GM12878 (cell line): Measurements from ENCODE around the gene GABPB2. TPM values are rescaled to one million over a fixed set of nuclear protein-coding genes. Genes with fewer than 3 reads are reported as not detected.
A peak's percentile ranks its signal among the peaks of the same experiment; 100 is the strongest.

Experiments used
- CBFB ChIP-seq: IDR thresholded peaks from 2 replicates; pipeline ENCODE4 v1.6.1; 2016; ENCODE audit warnings: antibody characterized with exemption, low read depth
- CBX3 ChIP-seq: fragments of 200-600 bp; sonication (generic); IDR thresholded peaks from 2 replicates; pipeline ENCODE4 v1.6.1; 2016; ENCODE audit warnings: low read depth, borderline replicate concordance
- EGR1 ChIP-seq, 2 experiments: IDR thresholded peaks; 1 replicate in 1 of 2; 2 replicates in 1 of 2; pipeline ENCODE4 v1.6.1; 2011 to 2012; ENCODE audit warnings: low read depth in 2 of 2, low read length in 2 of 2, borderline replicate concordance in 1 of 2, mild to moderate bottlenecking in 1 of 2, moderate library complexity in 1 of 2
- EP300 ChIP-seq, 2 experiments: fragments of 150-350 bp in 1 of 2; IDR thresholded peaks; 2 replicates each; pipeline ENCODE4 v1.6.1; 2011 to 2012; ENCODE audit warnings: low read depth in 2 of 2, low read length in 2 of 2, borderline replicate concordance in 1 of 2, improper control_type of control experiment in 1 of 2, inconsistent platforms in 1 of 2; ENCODE audit not compliant: control insufficient read depth in 1 of 2
- FOXM1 ChIP-seq: IDR thresholded peaks from 2 replicates; pipeline ENCODE4 v1.6.1; 2012; ENCODE audit warnings: low read depth, mild to moderate bottlenecking, inconsistent platforms, low read length, moderate library complexity
- GABPA ChIP-seq: IDR thresholded peaks from 2 replicates; pipeline ENCODE4 v1.6.1; 2014; ENCODE audit warnings: antibody characterized with exemption, low read depth, mild to moderate bottlenecking, inconsistent platforms
- IKZF1 ChIP-seq: fragments of 450-650 bp; conservative IDR thresholded peaks from 2 replicates; pipeline ENCODE4 v1.6.1; 2017; ENCODE audit warnings: antibody characterized with exemption, mild to moderate bottlenecking
- MEF2A ChIP-seq: IDR thresholded peaks from 2 replicates; pipeline ENCODE4 v1.6.1; 2011; ENCODE audit warnings: low read depth, mild to moderate bottlenecking, low read length, moderate library complexity; ENCODE audit not compliant: insufficient read depth
- MXI1 ChIP-seq: fragments of 150-350 bp; IDR thresholded peaks from 2 replicates; pipeline ENCODE4 v1.6.1; 2011; ENCODE audit warnings: low read depth, mild to moderate bottlenecking, inconsistent platforms, low read length, improper control_type of control experiment
- NR2F1 ChIP-seq: fragments of 450-650 bp; conservative IDR thresholded peaks from 2 replicates; pipeline ENCODE4 v1.6.1; 2017; ENCODE audit warnings: mild to moderate bottlenecking
- RBBP5 ChIP-seq: fragments of 200-600 bp; sonication (generic); conservative IDR thresholded peaks from 2 replicates; pipeline ENCODE4 v1.6.1; 2016
- SREBF2 ChIP-seq: IDR thresholded peaks from 2 replicates; pipeline ENCODE4 v1.6.1; 2012; ENCODE audit warnings: mild to moderate bottlenecking, low read length
- SUZ12 ChIP-seq: fragments of 200-600 bp; sonication (generic); IDR thresholded peaks from one replicate; pipeline ENCODE4 v1.6.1; 2018; ENCODE audit warnings: antibody characterized with exemption, mild to moderate bottlenecking; ENCODE audit not compliant: unreplicated experiment
- TCF3 ChIP-seq: IDR thresholded peaks from 2 replicates; pipeline ENCODE4 v1.6.1; 2012; ENCODE audit warnings: low read depth, mild to moderate bottlenecking, low read length, borderline replicate concordance; ENCODE audit not compliant: insufficient read depth
- TCF7 ChIP-seq: IDR thresholded peaks from 2 replicates; pipeline ENCODE4 v1.6.1; 2014; ENCODE audit warnings: antibody characterized with exemption, borderline replicate concordance
- ZNF274 ChIP-seq: IDR thresholded peaks from one replicate; pipeline ENCODE4 v1.8.0; 2011; ENCODE audit not compliant: insufficient read length, insufficient read depth
- ZSCAN29 ChIP-seq: fragments of 450-650 bp; IDR thresholded peaks from 2 replicates; pipeline ENCODE4 v1.6.1; 2017; ENCODE audit warnings: mild to moderate bottlenecking, moderate library complexity
- polyA plus RNA-seq, 11 experiments: library from polyadenylated mRNA; depleted of rRNA in 4 of 11; unstranded in 6 of 11; stranded (reverse) in 5 of 11; fragments of >200 nt; fragmentation: Nextera tagmentation in 4 of 11; fragmentation: Illumina TruSeq in 1 of 11; extraction: Ambion mirVana in 4 of 11; extraction: Trizol in 1 of 11; gene quantifications; 1 replicate in 1 of 11; 2 replicates in 10 of 11; pipeline versions ENCODE4 v1.2.1 to v1.2.3, GENCODE V29; 2011 to 2016; ENCODE audit warnings: inconsistent platforms in 2 of 11, missing spikeins in 2 of 11, low read depth in 1 of 11
- total RNA-seq, 4 experiments: library from RNA; depleted of rRNA in 3 of 4; stranded (reverse); fragments of >200 nt in 3 of 4; fragmentation: Illumina TruSeq in 1 of 4; extraction: Trizol in 1 of 4; gene quantifications; 2 replicates each; pipeline versions ENCODE4 v1.2.1 to v1.2.3, GENCODE V29; 2013 to 2021
- TF ChIP-seq, protein P1 (sequence below): fragments of 450-650 bp; IDR thresholded peaks from 2 replicates; pipeline ENCODE4 v1.6.1; 2018; ENCODE audit warnings: borderline replicate concordance, mild to moderate bottlenecking; ENCODE audit not compliant: partially characterized antibody
- TF ChIP-seq, protein P2 (sequence below): fragments of 450-650 bp; IDR thresholded peaks from 2 replicates; pipeline ENCODE4 v1.6.1; 2017; ENCODE audit warnings: mild to moderate bottlenecking, moderate library complexity
- TF ChIP-seq, protein P3 (sequence below): IDR thresholded peaks from 2 replicates; pipeline ENCODE4 v1.6.1; 2012; ENCODE audit warnings: low read depth, low read length, improper control_type of control experiment
- TF ChIP-seq, protein P4 (sequence below): IDR thresholded peaks from 2 replicates; pipeline ENCODE4 v1.6.1; 2011; ENCODE audit warnings: borderline replicate concordance, low read depth, mild to moderate bottlenecking, moderate library complexity, mixed read lengths, low read length; ENCODE audit not compliant: insufficient read depth; ENCODE audit errors: extremely low read length

The GABPB2 gene
- total and polyA plus RNA-seq, 10 of the 15 experiments (the other 5 are each of a cell fraction or from before 2014, with no cell fraction given): 2.3 to 10.5 (median 6.9) TPM

DNA sequence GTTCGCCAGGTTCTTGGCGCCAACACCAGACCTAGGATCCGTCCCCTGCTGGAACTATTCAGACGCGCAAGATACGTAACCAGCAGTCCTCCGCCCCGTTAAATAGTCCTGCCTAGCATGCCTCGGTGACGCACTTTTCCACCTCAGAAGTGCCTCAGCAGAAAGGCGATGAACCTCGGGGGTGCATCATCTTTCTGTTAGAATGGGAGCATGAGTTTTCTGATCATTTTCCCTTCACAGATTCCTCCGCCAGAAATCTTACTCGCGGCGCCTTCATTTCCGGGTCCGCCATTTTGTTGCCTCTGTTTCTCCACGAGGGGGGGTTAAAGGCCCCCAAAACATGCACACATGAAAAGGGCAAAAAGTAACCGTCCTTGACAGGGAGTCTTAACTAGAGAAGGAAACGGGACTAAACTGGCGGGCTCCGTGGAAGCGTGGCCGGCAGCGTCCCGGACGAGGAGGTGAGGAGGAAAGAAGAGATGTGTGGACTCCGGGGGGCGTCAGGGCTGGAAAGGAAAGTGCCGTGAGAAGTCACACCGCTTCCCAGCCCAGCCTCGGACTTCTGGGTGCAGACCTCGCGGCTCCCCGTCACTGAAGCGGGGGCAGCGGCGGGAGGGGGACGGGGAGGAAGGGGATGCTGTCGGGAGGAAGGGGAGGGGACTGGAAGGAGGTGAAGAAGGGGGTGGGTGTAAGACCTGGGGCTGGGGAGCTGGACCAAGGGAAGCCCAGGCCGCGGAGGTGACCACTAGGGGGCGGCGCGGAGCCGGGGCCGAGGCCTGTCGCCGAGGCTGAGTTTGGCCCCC, at the start of gene GABPB2 (continued):
- TF ChIP-seq, protein P1, sequence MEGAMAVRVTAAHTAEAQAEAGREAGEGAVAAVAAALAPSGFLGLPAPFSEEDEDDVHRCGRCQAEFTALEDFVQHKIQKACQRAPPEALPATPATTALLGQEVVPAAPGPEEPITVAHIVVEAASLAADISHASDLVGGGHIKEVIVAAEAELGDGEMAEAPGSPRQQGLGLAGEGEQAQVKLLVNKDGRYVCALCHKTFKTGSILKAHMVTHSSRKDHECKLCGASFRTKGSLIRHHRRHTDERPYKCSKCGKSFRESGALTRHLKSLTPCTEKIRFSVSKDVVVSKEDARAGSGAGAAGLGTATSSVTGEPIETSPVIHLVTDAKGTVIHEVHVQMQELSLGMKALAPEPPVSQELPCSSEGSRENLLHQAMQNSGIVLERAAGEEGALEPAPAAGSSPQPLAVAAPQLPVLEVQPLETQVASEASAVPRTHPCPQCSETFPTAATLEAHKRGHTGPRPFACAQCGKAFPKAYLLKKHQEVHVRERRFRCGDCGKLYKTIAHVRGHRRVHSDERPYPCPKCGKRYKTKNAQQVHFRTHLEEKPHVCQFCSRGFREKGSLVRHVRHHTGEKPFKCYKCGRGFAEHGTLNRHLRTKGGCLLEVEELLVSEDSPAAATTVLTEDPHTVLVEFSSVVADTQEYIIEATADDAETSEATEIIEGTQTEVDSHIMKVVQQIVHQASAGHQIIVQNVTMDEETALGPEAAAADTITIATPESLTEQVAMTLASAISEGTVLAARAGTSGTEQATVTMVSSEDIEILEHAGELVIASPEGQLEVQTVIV: peak; percentile 94
- TF ChIP-seq MXI1: no peak; the same call in 1 of the 2 replicates
- peak; percentile 69; the same call in 1 of the 2 replicates for TF ChIP-seq TCF3
- peak; percentile 47; the same call in 1 of the 2 replicates for TF ChIP-seq NR2F1
- TF ChIP-seq IKZF1: peak; percentile 92
- TF ChIP-seq ZNF274: no peak
- TF ChIP-seq TCF7: peak; percentile 58; the same call in 1 of the 2 replicates
- TF ChIP-seq, protein P2, sequence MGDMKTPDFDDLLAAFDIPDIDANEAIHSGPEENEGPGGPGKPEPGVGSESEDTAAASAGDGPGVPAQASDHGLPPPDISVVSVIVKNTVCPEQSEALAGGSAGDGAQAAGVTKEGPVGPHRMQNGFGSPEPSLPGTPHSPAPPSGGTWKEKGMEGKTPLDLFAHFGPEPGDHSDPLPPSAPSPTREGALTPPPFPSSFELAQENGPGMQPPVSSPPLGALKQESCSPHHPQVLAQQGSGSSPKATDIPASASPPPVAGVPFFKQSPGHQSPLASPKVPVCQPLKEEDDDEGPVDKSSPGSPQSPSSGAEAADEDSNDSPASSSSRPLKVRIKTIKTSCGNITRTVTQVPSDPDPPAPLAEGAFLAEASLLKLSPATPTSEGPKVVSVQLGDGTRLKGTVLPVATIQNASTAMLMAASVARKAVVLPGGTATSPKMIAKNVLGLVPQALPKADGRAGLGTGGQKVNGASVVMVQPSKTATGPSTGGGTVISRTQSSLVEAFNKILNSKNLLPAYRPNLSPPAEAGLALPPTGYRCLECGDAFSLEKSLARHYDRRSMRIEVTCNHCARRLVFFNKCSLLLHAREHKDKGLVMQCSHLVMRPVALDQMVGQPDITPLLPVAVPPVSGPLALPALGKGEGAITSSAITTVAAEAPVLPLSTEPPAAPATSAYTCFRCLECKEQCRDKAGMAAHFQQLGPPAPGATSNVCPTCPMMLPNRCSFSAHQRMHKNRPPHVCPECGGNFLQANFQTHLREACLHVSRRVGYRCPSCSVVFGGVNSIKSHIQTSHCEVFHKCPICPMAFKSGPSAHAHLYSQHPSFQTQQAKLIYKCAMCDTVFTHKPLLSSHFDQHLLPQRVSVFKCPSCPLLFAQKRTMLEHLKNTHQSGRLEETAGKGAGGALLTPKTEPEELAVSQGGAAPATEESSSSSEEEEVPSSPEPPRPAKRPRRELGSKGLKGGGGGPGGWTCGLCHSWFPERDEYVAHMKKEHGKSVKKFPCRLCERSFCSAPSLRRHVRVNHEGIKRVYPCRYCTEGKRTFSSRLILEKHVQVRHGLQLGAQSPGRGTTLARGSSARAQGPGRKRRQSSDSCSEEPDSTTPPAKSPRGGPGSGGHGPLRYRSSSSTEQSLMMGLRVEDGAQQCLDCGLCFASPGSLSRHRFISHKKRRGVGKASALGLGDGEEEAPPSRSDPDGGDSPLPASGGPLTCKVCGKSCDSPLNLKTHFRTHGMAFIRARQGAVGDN: peak; percentile 69
- peak; percentile 77; the same call in 1 of the 2 replicates for TF ChIP-seq FOXM1
- no peak for TF ChIP-seq RBBP5
- TF ChIP-seq, protein P3, sequence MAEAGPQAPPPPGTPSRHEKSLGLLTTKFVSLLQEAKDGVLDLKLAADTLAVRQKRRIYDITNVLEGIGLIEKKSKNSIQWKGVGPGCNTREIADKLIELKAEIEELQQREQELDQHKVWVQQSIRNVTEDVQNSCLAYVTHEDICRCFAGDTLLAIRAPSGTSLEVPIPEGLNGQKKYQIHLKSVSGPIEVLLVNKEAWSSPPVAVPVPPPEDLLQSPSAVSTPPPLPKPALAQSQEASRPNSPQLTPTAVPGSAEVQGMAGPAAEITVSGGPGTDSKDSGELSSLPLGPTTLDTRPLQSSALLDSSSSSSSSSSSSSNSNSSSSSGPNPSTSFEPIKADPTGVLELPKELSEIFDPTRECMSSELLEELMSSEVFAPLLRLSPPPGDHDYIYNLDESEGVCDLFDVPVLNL: peak; percentile 82
- TF ChIP-seq, protein P4, sequence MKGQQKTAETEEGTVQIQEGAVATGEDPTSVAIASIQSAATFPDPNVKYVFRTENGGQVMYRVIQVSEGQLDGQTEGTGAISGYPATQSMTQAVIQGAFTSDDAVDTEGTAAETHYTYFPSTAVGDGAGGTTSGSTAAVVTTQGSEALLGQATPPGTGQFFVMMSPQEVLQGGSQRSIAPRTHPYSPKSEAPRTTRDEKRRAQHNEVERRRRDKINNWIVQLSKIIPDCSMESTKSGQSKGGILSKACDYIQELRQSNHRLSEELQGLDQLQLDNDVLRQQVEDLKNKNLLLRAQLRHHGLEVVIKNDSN: no peak
- peak in 1 of 2 experiments; percentile 75; a peak in 2 of 3 replicates for TF ChIP-seq EGR1 (IDR thresholded peaks at IDR 0.05; ENCODE audit: borderline replicate concordance in 1 of 2, low read depth in 2 of 2, low read length in 2 of 2)
- TF ChIP-seq EP300 (IDR thresholded peaks at IDR 0.05; ENCODE audit: borderline replicate concordance in 1 of 2, control insufficient read depth in 1 of 2, low read depth in 2 of 2, low read length in 2 of 2): no peak
- no peak for TF ChIP-seq CBX3
- TF ChIP-seq GABPA: peak; percentile 57
- no peak for TF ChIP-seq ZSCAN29
- TF ChIP-seq CBFB: no peak; the same call in none of the 2 replicates
- no peak for TF ChIP-seq SREBF2
- no peak for TF ChIP-seq SUZ12
- no peak for TF ChIP-seq MEF2A
